IPS-20b (cell line): ENCODE data around the gene EXTL1.
A peak's percentile ranks its signal among the peaks of the same experiment; 100 is the strongest.

Experiments
- H3K27ac ChIP-seq: one replicate; pipeline ENCODE4 v1.5.1; 2013; ENCODE audit warnings: low read length
- H3K27me3 ChIP-seq: 2 replicates; pipeline ENCODE4 v1.6.1; 2013; ENCODE audit warnings: mild to moderate bottlenecking, low read length, inconsistent platforms; ENCODE audit not compliant: insufficient read depth
- H3K36me3 ChIP-seq: 2 replicates; pipeline ENCODE4 v1.6.1; 2013; ENCODE audit warnings: low read depth, mild to moderate bottlenecking, inconsistent platforms, low read length, moderate library complexity; ENCODE audit not compliant: insufficient read depth
- H3K4me1 ChIP-seq: 2 replicates; pipeline ENCODE4 v1.6.1; 2013; ENCODE audit warnings: mild to moderate bottlenecking, control low read depth, inconsistent platforms, low read length, moderate library complexity; ENCODE audit not compliant: insufficient read depth
- H3K4me3 ChIP-seq: 2 replicates; pipeline ENCODE4 v1.5.1; 2013; ENCODE audit warnings: mild to moderate bottlenecking, low read length, inconsistent platforms
- H3K9ac ChIP-seq: 2 replicates; pipeline ENCODE4 v1.6.1; 2013; ENCODE audit warnings: low read depth, mild to moderate bottlenecking, inconsistent platforms, low read length, moderate library complexity
- H3K9me3 ChIP-seq: 2 replicates; pipeline ENCODE4 v1.6.1; 2013; ENCODE audit warnings: mild to moderate bottlenecking, low read depth, low read length, inconsistent platforms; ENCODE audit not compliant: insufficient read depth

Gene EXTL1

DNA sequence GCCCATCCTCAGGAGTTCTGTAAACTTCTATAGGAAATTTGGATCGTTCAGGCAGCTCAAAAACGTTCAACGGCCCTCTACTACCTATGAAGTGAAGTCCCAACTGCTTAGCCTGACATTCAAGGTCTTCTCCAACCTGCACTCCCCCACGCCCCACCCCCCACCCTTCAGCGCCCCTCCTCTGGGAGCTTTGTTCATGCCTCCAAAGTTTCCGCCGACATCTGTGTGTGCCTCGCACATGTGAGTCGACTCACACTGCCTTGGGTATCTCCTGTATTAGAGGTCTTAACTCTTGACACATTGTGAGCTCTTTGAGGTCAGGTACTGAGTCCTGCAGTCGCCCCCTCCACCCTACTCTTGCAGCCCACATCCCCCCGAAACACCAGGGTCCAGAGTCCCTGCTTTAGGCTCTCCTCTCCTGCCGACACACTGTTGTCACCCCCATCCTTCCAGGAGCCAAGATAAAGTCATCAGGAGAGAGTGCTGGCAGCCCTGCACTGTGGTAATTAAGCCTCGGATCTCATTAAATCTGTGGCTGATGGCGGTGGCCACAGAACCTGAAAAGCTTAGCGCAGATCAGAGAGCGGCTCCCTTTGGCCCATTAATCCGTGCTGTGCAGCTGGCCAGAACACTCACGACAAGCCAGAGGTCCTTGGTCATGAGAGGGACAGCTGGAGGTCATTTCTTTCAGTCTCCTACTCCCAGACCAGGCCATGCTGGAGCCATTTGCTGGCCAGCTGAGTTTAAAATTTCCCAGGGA lies 22.4 kb upstream of the EXTL1 start:
- Histone ChIP-seq H3K4me3 (no peak overlapping the region), H3K9ac (no peak overlapping the region), H3K27me3 (no peaks in the 10 kb centered on the region), H3K4me1 (peaks cover 12% of the 10 kb centered on the region; the same call in 1 of the 2 replicates), H3K27ac (no peak overlapping the region), H3K9me3 (no peaks in the 10 kb centered on the region), H3K36me3 (no peaks in the 10 kb centered on the region)

DNA sequence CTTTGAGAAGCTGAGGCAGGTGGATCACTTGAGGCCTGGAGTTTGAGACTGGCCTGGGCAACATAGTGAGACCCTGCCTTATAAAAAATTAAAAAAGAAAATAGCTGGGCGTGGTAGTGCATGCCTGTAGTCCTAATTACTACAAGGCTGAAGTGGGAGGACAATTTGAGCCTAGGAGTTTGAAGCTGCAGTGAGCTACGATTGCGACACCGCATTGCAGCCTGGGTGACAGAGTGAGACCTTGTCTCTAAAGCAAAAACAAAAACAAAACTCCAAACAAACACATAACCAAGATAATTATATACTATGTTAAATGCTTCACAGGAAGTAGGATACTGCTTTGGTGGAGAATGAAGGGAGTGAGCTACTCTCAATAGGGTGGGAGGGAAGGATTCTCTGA lies 18.3 kb upstream of the EXTL1 start:
- H3K27me3 ChIP-seq = no peaks in the 10 kb centered on the region
- H3K9ac ChIP-seq = no peak overlapping the region
- H3K36me3 ChIP-seq = no peaks in the 10 kb centered on the region
- no peaks in the 10 kb centered on the region for H3K9me3 ChIP-seq
- H3K4me1 ChIP-seq = peaks cover 6% of the 10 kb centered on the region; the same call in 1 of the 2 replicates
- H3K4me3 ChIP-seq = no peak overlapping the region
- no peak overlapping the region for H3K27ac ChIP-seq

DNA sequence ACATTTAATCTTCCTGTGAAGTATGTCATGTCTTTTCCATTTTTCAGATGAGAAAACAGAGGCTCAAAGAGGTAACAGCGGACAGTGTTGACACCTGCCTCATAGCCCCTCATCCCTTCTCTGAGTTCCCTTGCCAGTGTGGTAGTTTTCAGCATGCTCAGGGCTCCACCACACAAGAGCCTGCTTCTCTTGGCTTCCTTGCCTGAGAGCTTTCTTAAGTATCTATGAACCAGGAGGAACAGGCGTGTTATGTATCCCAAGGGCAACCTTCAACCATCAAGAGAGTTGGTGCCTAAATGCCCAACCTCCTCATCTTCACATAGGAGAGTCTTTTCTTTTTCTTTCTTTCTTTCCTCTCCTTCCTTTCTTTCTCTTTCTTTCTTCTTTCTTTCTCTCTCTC lies 17.8 kb upstream of the EXTL1 start:
- Histone ChIP-seq H3K27ac (no peak overlapping the region), H3K4me1 (peaks cover 2% of the 10 kb centered on the region; the same call in 1 of the 2 replicates), H3K9me3 (no peaks in the 10 kb centered on the region), H3K9ac (no peak overlapping the region), H3K27me3 (no peaks in the 10 kb centered on the region), H3K4me3 (no peak overlapping the region), H3K36me3 (no peaks in the 10 kb centered on the region)

DNA sequence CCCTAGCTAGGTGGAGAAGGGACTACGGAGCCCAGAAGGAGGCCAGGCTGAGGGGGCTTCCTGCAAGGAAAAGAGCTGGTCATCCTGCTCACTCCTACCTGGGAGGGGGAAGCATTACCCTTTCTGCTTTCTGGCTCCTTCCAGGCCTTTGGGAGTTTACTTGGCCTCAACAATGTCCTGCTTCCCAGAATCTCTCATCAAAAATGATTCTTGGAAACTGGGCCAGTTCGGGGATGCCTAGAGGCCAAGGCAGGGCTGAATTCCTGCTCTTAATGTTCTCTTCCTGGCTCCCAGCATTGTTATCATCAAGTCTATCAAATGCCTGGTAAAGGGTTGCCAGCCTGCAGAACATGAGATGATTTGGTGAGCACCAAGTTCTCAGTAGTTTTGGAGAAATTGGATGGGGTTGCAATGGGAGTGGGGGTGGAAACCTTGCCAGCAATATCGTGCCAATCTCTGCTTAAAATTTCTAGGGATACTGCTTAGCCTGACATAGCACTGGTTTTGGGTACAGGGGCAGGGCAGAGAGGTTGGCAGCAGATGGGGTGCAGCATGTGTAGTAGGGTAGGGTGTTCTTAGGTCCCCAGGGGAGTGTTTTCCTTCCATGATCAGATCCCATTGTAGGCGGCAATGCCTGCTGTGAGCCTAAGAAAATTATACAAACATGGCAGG lies 16.0 kb upstream of the EXTL1 start:
- Histone ChIP-seq H3K4me3 (no peak overlapping the region), H3K27me3 (no peaks in the 10 kb centered on the region), H3K27ac (no peak overlapping the region), H3K9ac (no peak overlapping the region), H3K4me1 (peaks cover 2% of the 10 kb centered on the region; the same call in 1 of the 2 replicates), H3K9me3 (no peaks in the 10 kb centered on the region), H3K36me3 (no peaks in the 10 kb centered on the region)

DNA sequence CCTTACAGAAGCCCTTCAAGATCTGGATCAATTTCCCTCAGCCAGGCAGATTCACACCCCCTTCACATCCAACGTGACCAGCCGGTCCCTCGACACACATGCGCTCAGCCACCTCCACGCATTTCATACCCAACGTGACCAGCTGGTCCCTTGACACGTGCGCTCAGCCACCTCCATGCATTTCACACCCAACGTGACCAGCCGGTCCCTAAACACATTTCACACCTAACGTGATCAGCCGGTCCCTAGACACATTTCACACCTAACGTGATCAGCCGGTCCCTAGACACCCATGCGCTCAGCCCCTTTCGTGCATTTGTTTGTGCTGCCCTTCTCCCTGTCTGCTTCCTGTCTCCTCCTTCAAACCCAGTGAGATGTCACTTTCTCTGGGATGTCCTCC lies 14.9 kb upstream of the EXTL1 start:
- Histone ChIP-seq H3K9ac (no peak overlapping the region), H3K27ac (no peak overlapping the region), H3K36me3 (no peaks in the 10 kb centered on the region), H3K4me3 (no peak overlapping the region), H3K27me3 (no peaks in the 10 kb centered on the region), H3K4me1 (peaks cover 5% of the 10 kb centered on the region; the same call in 1 of the 2 replicates), H3K9me3 (no peaks in the 10 kb centered on the region)

DNA sequence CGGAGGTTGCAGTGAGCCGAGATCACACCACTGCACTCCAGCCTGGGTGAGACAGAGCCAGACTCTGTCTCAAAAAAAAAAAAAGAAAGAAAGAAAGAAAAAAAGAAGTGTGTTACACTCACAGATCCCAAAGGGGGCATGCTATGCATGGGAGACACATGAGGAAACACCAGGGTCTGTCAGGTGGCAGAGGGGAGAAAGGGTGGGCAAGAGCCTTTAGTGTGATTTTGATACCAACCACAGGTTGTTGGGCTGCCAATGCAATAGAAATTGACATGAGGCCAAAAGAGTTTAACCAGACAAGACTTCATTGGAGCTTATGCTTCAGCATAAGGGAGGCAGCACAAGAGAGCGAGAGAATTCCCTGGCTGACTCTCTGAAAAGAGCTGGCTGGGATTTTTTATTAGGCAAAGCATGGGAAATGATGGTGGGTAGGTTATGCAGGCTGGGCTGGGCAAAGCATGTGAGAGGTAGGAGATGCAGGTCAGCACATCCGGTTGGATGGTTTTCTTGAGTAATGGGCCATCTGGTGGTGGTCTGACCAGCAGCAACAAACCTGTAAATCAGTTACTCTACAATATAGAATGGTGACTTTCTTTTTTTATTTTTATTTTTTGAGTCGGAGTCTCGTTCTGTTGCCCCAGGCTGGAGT lies 11.7 kb upstream of the EXTL1 start:
- H3K4me1 ChIP-seq = peaks cover 5% of the 10 kb centered on the region; the same call in 1 of the 2 replicates
- no peaks in the 10 kb centered on the region for H3K36me3 ChIP-seq
- no peaks in the 10 kb centered on the region for H3K9me3 ChIP-seq
- H3K9ac ChIP-seq = no peak overlapping the region
- no peak overlapping the region for H3K4me3 ChIP-seq
- no peaks in the 10 kb centered on the region for H3K27me3 ChIP-seq
- H3K27ac ChIP-seq = no peak overlapping the region

DNA sequence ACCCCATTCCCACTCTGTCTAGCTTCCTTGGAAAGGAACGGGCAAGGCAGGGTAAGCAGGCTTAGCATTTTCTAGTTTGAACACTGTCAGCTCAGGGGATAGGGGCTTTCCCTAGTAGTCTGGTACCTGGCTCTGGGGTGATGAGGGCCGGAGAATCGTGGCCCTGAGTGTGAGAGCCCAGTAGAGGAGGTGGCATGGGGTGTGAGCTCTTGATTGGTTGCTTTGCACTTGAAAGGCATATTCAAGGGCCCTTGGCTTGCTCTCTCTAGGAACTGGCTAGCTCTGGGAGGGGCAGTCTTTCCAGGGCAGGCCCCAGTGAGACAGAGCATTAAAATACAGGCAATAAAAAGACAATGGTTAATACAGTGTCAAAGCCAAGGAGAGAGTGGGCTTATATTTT lies 10.8 kb upstream of the EXTL1 start:
- Histone ChIP-seq H3K27me3 (no peaks in the 10 kb centered on the region), H3K4me3 (no peak overlapping the region), H3K4me1 (peaks cover 5% of the 10 kb centered on the region; the same call in 1 of the 2 replicates), H3K36me3 (no peaks in the 10 kb centered on the region), H3K9ac (no peak overlapping the region), H3K9me3 (no peaks in the 10 kb centered on the region), H3K27ac (no peak overlapping the region)

DNA sequence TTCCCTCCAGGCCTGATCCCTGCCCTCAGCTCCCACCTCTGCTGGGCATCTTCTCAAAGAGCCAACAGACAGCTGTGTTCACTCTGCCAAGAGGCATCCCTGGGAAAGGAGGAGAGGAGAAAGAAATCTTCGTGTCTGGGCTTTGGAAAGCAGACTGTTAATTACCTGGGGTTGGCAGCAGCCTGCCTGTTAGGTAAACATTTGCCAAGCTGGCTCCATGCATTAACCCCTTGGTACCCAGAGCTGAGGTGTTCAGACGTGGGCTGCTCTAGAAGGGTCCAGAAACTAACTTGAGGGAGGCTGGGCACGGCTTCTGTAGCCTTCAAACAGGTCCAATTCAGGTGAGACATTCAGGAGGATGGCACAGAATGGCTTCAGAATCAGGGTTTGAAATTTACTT lies 8.7 kb upstream of the EXTL1 start:
- Histone ChIP-seq H3K27me3 (no peaks in the 10 kb centered on the region), H3K27ac (no peak overlapping the region), H3K36me3 (no peaks in the 10 kb centered on the region), H3K4me1 (peaks cover 5% of the 10 kb centered on the region; the same call in 1 of the 2 replicates), H3K9me3 (no peaks in the 10 kb centered on the region), H3K9ac (no peak overlapping the region), H3K4me3 (no peak overlapping the region)

DNA sequence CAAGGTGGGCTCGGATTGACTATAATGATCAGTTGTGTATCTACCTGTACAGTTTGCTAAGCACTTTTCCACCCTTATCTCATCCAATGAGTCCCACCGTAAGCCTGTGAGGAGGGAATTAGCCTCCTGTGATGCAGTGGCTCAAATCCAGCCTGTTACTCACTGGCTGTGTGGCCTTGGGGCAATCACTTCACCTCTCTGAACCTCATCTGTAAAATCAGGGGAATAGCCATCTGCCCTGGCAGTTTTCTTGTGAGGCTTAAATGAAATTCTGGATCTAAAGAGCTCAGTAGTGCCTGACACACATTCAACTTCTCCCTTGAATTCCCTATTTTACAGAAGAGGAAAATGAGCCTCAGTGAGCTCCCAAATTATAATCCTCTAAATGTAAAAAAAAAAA lies 7.4 kb upstream of the EXTL1 start:
- H3K4me1 ChIP-seq = peaks cover 5% of the 10 kb centered on the region; the same call in 1 of the 2 replicates
- no peak overlapping the region for H3K9ac ChIP-seq
- no peaks in the 10 kb centered on the region for H3K27me3 ChIP-seq
- H3K27ac ChIP-seq = no peak overlapping the region
- no peaks in the 10 kb centered on the region for H3K36me3 ChIP-seq
- no peak overlapping the region for H3K4me3 ChIP-seq
- no peaks in the 10 kb centered on the region for H3K9me3 ChIP-seq

DNA sequence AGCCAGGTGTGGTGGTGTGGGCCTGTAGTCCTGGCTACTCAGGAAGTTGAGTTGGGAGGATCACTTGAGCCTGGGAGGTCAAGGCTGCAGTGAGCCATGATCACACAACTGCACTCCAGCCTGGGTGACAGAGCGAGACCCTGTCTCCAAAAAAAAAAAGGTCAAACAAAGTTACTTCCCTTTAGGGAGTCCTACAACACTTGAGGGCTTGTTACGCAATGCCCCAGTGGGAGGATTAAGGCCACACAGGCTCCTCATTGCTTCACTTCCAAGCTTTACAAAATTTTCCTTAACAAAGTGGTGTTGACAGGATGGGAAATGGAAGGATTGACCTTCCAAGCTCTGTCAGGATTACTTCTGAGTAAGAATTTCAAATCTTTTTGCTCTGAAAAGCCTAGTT lies 6.2 kb upstream of the EXTL1 start:
- Histone ChIP-seq H3K27me3 (no peaks in the 10 kb centered on the region), H3K4me3 (no peak overlapping the region), H3K36me3 (no peaks in the 10 kb centered on the region), H3K4me1 (peaks cover 3% of the 10 kb centered on the region; the same call in 1 of the 2 replicates), H3K27ac (no peak overlapping the region), H3K9me3 (no peaks in the 10 kb centered on the region), H3K9ac (no peak overlapping the region)

DNA sequence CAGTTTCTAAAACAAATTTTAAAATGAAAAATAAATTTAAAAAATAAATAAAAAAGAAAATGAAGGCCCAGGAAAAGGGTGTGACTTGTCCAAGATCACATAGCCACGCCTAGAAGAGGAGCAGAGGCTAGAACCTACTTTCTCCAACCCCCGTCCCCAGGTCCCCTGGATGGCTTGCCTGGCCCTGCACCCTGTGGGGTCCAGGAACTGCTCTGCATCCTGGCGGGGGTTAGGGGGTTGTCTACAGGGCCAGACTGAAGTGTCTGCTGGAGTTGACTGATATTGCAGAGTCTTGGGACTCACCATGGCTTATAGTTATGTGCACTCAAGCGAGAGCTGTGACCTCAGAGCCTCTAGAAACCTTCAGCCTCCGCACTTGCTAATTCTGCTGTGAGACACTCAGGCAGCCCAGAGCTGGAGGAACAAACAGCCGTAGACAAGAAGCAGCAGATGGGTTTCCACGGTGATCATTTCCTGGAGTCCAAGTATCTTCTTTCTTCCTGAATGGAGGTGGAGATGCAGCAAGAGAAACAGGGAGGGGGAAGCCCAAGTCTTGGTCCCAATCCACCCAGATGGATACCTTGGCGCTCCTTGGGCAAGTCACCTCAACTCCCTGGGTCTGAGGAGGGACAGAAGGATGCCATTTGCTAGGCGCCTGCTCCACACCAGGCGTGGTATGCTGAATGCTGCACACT lies 5.2 kb upstream of the EXTL1 start:
- Histone ChIP-seq H3K9ac (0 out of 2 replicates have a peak overlapping the region, but pooled peaks have one; percentile 21), H3K36me3 (no peaks in the 10 kb centered on the region), H3K4me3 (no peak overlapping the region)

More for the DNA sequence above, 5.2 kb upstream of the EXTL1 start:
- Histone ChIP-seq H3K9me3 (no peaks in the 10 kb centered on the region), H3K27me3 (no peaks in the 10 kb centered on the region), H3K27ac (no peak overlapping the region), H3K4me1 (no peaks in the 10 kb centered on the region)
